Parathyroid adenoma (tissue), 2 donors: Measurements from ENCODE around the gene LNPEP.

Experiments used
- H2AFZ ChIP-seq: fragments of 300-600 bp; sonication (generic); one replicate; pipeline ENCODE4 v1.7.0; 2017; ENCODE audit warnings: antibody characterized with exemption, mild to moderate bottlenecking
- H3K27ac ChIP-seq: fragments of 300-600 bp; sonication (generic); one replicate; pipeline ENCODE4 v1.7.0; 2017
- H3K27me3 ChIP-seq: fragments of 300-600 bp; sonication (generic); one replicate; pipeline ENCODE4 v1.7.0; 2017; ENCODE audit warnings: low read length; ENCODE audit not compliant: control insufficient read depth, insufficient read depth
- H3K36me3 ChIP-seq: fragments of 300-600 bp; sonication (generic); one replicate; pipeline ENCODE4 v1.7.0; 2017; ENCODE audit warnings: low read length; ENCODE audit not compliant: control insufficient read depth, insufficient read depth
- H3K4me1 ChIP-seq: fragments of 300-600 bp; sonication (generic); one replicate; pipeline ENCODE4 v1.7.0; 2017; ENCODE audit warnings: control low read depth
- H3K4me2 ChIP-seq: fragments of 300-600 bp; sonication (generic); one replicate; pipeline ENCODE4 v1.7.0; 2017; ENCODE audit warnings: low read length
- H3K4me3 ChIP-seq: fragments of 300-600 bp; sonication (generic); one replicate; pipeline ENCODE4 v1.7.0; 2017; ENCODE audit warnings: low read depth, low read length
- H3K79me2 ChIP-seq: fragments of 300-600 bp; sonication (generic); one replicate; pipeline ENCODE4 v1.7.0; 2017; ENCODE audit warnings: control low read depth
- H3K9ac ChIP-seq: fragments of 300-600 bp; sonication (generic); one replicate; pipeline ENCODE4 v1.7.0; 2017; ENCODE audit warnings: mild to moderate bottlenecking
- H3K9me3 ChIP-seq: fragments of 300-600 bp; sonication (generic); one replicate; pipeline ENCODE4 v1.7.0; 2017; ENCODE audit warnings: low read length; ENCODE audit not compliant: control insufficient read depth
- CTCF ChIP-seq: fragments of 300-600 bp; sonication (generic); IDR thresholded peaks from one replicate; pipeline ENCODE4 v1.7.0; 2017; ENCODE audit warnings: antibody characterized with exemption, mild to moderate bottlenecking
- donor health status: primary hyperparathyroidism.

The LNPEP gene

DNA sequence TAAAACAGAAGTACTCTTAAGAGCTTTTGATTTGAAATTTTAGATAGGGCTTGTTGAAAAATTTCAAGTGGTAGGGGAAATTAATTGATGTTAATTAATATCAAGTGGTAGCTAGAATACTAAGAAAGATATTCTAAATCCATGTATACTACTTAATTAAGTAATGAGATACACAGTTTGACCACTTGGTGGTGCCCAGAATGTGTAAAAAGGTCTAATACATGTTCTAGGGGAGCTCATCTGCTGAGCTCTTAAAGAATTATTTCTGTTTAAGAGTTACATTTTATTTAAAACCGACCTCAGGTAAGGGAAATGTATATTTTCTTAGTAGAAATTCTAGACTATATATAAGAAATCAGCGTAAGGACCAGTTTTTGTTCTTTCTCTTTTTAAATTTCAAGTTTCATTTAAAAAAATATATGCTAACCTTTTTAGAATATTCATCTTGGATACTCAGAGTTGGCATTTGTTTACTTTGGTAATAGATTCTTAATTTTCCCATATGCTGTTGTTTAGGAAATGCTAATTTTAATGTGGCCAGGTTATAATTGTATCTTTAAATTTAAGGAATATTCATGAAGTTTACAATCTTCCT is 61.5 kb downstream of the LNPEP start:
- H3K79me2 ChIP-seq: peaks cover 6% of the 10 kb centered on the region
- H3K9ac ChIP-seq: no peak overlapping the region
- no peaks in the 10 kb centered on the region for H3K9me3 ChIP-seq
- H3K27ac ChIP-seq: no peak overlapping the region
- TF ChIP-seq CTCF: peak; percentile 32
- no peak overlapping the region for H2AFZ ChIP-seq
- no peaks in the 10 kb centered on the region for H3K27me3 ChIP-seq
- H3K36me3 ChIP-seq: no peaks in the 10 kb centered on the region
- no peak overlapping the region for H3K4me3 ChIP-seq
- peaks cover 3% of the 10 kb centered on the region for H3K4me1 ChIP-seq
- no peak overlapping the region for H3K4me2 ChIP-seq

DNA sequence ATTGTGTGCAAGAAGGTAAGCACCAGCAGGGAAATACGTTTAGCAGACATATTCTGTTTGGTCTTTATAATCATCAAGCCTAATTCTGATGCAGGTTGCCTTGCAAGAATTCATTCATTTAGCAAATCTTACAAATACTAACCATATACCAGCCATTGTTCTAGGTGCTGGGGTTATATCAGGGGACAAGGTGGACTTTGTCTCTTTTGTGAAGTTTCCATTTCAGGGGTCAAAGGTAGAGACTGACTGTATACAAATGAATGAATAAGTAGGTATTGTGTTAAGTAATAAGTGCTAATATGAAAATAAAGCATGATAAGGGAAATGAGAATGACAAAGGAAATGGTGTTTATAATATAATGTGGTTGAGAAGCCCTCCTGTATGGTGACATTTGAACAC is 64.0 kb downstream of the LNPEP start:
- no peak overlapping the region for H3K4me2 ChIP-seq
- no peak overlapping the region for H3K4me3 ChIP-seq
- no peak overlapping the region for H3K9ac ChIP-seq
- H2AFZ ChIP-seq: no peak overlapping the region
- no peaks in the 10 kb centered on the region for H3K27me3 ChIP-seq
- no peaks in the 10 kb centered on the region for H3K9me3 ChIP-seq
- H3K36me3 ChIP-seq: no peaks in the 10 kb centered on the region
- H3K4me1 ChIP-seq: peaks cover 3% of the 10 kb centered on the region
- no peak overlapping the region for H3K27ac ChIP-seq
- peaks cover 6% of the 10 kb centered on the region for H3K79me2 ChIP-seq
- TF ChIP-seq CTCF: no peak

- Histone ChIP-seq H3K79me2 (peaks cover 6% of the 10 kb centered on the region), H3K9me3 (no peaks in the 10 kb centered on the region), H3K9ac (no peak overlapping the region), H3K4me1 (peaks cover 3% of the 10 kb centered on the region), H3K4me2 (no peak overlapping the region), H3K27ac (no peak overlapping the region), H2AFZ (no peak overlapping the region), H3K27me3 (no peaks in the 10 kb centered on the region), H3K36me3 (no peaks in the 10 kb centered on the region), H3K4me3 (no peak overlapping the region)
- TF ChIP-seq CTCF: no peak
Observed at GRCh38 chr5:97000391-97000790, 64.5 kb downstream of the LNPEP start.

GRCh38 chr5:97002983-97003382 is 67.1 kb downstream of the LNPEP start:
- Histone ChIP-seq H3K9me3 (no peaks in the 10 kb centered on the region), H3K27ac (no peak overlapping the region), H3K4me1 (no peaks in the 10 kb centered on the region), H3K4me2 (no peak overlapping the region), H3K27me3 (no peaks in the 10 kb centered on the region), H3K4me3 (no peak overlapping the region), H3K9ac (no peak overlapping the region), H3K79me2 (peaks cover 6% of the 10 kb centered on the region), H2AFZ (no peak overlapping the region), H3K36me3 (no peaks in the 10 kb centered on the region)
- no peak for TF ChIP-seq CTCF

DNA sequence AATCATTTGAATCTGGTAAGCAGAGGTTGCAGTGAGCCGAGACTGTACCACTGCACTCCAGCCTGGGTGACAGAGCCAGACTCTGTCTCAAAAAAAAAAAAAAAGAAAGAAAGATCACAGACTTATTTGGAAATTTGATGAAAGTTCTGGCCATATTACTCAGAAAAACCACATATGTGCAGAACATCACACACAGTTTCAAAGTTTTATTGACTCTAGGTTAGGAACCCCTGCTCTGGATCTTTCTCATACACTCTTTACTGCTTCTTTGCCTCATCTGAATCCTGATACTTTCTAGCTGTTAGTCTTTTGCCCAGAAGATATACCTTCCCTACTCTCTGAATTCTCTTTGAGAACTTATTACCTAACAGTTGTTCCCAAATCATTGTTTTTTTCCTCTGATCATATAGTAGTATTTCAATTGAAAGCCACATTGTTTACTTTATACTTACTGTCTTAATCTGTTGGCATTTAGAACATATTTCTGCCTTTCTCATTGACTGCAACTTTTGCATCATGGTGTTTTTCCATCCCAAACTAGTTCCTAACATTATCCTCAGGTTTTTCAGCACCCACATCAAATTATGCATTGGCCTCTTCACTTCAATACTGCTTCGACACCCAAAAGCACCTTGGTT is 68.7 kb downstream of the LNPEP start:
- H3K36me3 ChIP-seq: no peaks in the 10 kb centered on the region
- TF ChIP-seq CTCF: no peak
- no peak overlapping the region for H3K4me3 ChIP-seq
- H3K79me2 ChIP-seq: no peaks in the 10 kb centered on the region
- H3K4me1 ChIP-seq: no peaks in the 10 kb centered on the region
- no peak overlapping the region for H3K9ac ChIP-seq
- no peak overlapping the region for H2AFZ ChIP-seq
- H3K9me3 ChIP-seq: no peaks in the 10 kb centered on the region
- no peak overlapping the region for H3K4me2 ChIP-seq
- no peak overlapping the region for H3K27ac ChIP-seq
- H3K27me3 ChIP-seq: no peaks in the 10 kb centered on the region
